Right lobe of liver (tissue), 6 donors: ENCODE results near the gene PRC1. TPM values are rescaled to one million over a fixed set of nuclear protein-coding genes. Genes with fewer than 3 reads are reported as not detected.

Experiments used
- ATAC-seq, 4 donors: fragments of 200-7000 bp; cut with Tn5 transposase; one replicate each; pipeline ENCODE4 v1.9.1; 2020; ENCODE audit warnings: mild to moderate bottlenecking in 4 of 4, moderate library complexity in 4 of 4
- DNase-seq, 3 donors: peaks; one replicate each; pipeline ENCODE4 v3.0.0-alpha.2; 2020
- H3K27ac ChIP-seq, 3 donors: fragments of 200-600 bp; one replicate each; pipeline ENCODE4 v1.8.0; 2022
- H3K27me3 ChIP-seq, 2 donors: fragments of 200-600 bp; one replicate each; pipeline ENCODE4 v1.8.0; 2022
- H3K36me3 ChIP-seq, 4 donors: fragments of 200-600 bp; sonication (generic) in 1 of 4; one replicate each; pipeline versions ENCODE4 v1.5.1 to v1.8.0; 2017 to 2022; ENCODE audit warnings: control low read depth in 1 of 4
- H3K4me1 ChIP-seq, 4 donors: fragments of 200-600 bp; sonication (generic) in 1 of 4; one replicate each; pipeline versions ENCODE4 v1.5.1 to v1.8.0; 2017 to 2022; ENCODE audit warnings: control low read depth in 1 of 4
- H3K4me3 ChIP-seq, 3 donors: fragments of 200-600 bp; one replicate each; pipeline ENCODE4 v1.8.0; 2022
- H3K9me3 ChIP-seq, 4 donors: fragments of 200-600 bp; sonication (generic) in 1 of 4; one replicate each; pipeline versions ENCODE4 v1.5.1 to v1.8.0; 2017 to 2022; ENCODE audit warnings: control low read depth in 1 of 4
- POLR2A ChIP-seq: fragments of 450-650 bp; IDR thresholded peaks from one replicate; pipeline ENCODE4 v1.6.1; 2017; ENCODE audit warnings: antibody characterized with exemption, mild to moderate bottlenecking
- WGBS: methylation state at CpG from one replicate; pipeline ENCODE4 v1.1.6; 2018; ENCODE audit warnings: low coverage, low lambda C conversion rate; ENCODE audit not compliant: insufficient coverage; ENCODE audit errors: missing lambda C conversion rate; 5-methylcytosine and 5-hydroxymethylcytosine counted together
- intact Hi-C, 2 donors: fragments of 100-400 bp; cut with DNase I; formaldehyde crosslinking; loops; one replicate each; pipeline versions ENCODE4 v1.11.2 to v1.14.1; 2022
- small RNA-seq, 2 experiments: library from RNA; depleted of rRNA; stranded (forward); fragments of <200 nt; gene quantifications; one replicate each; pipeline ENCODE3, GENCODE V24; 2016
- total RNA-seq, 6 experiments: library from RNA; depleted of rRNA in 2 of 6; stranded (reverse); fragments of >200 nt in 2 of 6; fragmentation: NEBNext Ultra II Directional in 3 of 6; extraction: Animal tissue kit (Norgen Biotek cat#: 25700) in 3 of 6; gene quantifications; one replicate each; pipeline versions ENCODE4 v1.1.0 to v1.2.4, GENCODE V29; 2016 to 2023
- TF ChIP-seq, protein P1 (sequence below), 4 donors: fragments of 200-600 bp in 3 of 4; fragments of 450-650 bp in 1 of 4; IDR thresholded peaks; one replicate each; pipeline versions ENCODE4 v1.5.1 to v1.8.0; 2016 to 2022; ENCODE audit warnings: antibody characterized with exemption in 4 of 4, mild to moderate bottlenecking in 2 of 4
- donor health status: DM: no; HTN: yes; CAD: no.
- donor health status: DM: no; HTN: no; CAD: no.
- donor health status: DM: no; HTN: no; CAD: no.
- donor health status: DM: no; HTN: yes; CAD: no.
- donor health status: DM: no; HTN: yes; CAD: no.

The PRC1 gene
- total RNA-seq, 6 experiments from 2014 or later = 1.2 to 8.8 (median 4.3) TPM

DNA sequence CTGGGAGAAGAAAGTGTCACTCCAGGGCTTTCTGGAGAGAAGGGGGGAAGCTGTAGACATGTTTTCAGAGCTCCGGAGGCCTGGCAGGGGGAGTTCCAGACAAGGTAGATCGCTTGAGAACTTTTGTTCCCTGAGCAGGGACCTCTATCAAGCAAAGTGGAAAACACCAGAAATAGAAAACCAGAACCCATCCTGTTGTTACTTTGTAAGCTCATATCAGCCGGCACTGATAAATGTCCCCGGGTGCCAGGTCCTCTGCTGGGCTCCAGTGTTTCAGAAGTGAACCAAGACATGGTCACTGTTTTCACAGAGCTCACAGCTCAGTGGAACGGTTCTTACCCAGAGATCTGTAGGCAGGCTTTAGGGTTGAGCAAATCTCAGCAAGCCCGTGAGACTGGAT lies 75.5 kb downstream of the PRC1 start:
- DNase-seq (no peak), ATAC-seq (no peak)
- WGBS = 88% methylated on average over 3 of the region's 6 CpGs
- peaks cover 0 to 18% (median 0%) of the 10 kb centered on the region in 4 donors for H3K4me1 ChIP-seq
- no peaks in the 10 kb centered on the region for H3K27me3 ChIP-seq
- H3K4me3 ChIP-seq = no peak overlapping the region
- intact Hi-C loops = loop anchor here in 1 of 2 donors (10.0 kb wide), 1 partner anchor 274 kb away; no protein-coding TSS in a partner anchor
- TF ChIP-seq, protein P1, sequence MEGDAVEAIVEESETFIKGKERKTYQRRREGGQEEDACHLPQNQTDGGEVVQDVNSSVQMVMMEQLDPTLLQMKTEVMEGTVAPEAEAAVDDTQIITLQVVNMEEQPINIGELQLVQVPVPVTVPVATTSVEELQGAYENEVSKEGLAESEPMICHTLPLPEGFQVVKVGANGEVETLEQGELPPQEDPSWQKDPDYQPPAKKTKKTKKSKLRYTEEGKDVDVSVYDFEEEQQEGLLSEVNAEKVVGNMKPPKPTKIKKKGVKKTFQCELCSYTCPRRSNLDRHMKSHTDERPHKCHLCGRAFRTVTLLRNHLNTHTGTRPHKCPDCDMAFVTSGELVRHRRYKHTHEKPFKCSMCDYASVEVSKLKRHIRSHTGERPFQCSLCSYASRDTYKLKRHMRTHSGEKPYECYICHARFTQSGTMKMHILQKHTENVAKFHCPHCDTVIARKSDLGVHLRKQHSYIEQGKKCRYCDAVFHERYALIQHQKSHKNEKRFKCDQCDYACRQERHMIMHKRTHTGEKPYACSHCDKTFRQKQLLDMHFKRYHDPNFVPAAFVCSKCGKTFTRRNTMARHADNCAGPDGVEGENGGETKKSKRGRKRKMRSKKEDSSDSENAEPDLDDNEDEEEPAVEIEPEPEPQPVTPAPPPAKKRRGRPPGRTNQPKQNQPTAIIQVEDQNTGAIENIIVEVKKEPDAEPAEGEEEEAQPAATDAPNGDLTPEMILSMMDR (IDR thresholded peaks at IDR 0.05) = no peak
- no peak for TF ChIP-seq POLR2A
- no peaks in the 10 kb centered on the region for H3K9me3 ChIP-seq
- peaks cover 8 to 60% (median 35%) of the 10 kb centered on the region in 4 donors for H3K36me3 ChIP-seq
- H3K27ac ChIP-seq = no peak overlapping the region

DNA sequence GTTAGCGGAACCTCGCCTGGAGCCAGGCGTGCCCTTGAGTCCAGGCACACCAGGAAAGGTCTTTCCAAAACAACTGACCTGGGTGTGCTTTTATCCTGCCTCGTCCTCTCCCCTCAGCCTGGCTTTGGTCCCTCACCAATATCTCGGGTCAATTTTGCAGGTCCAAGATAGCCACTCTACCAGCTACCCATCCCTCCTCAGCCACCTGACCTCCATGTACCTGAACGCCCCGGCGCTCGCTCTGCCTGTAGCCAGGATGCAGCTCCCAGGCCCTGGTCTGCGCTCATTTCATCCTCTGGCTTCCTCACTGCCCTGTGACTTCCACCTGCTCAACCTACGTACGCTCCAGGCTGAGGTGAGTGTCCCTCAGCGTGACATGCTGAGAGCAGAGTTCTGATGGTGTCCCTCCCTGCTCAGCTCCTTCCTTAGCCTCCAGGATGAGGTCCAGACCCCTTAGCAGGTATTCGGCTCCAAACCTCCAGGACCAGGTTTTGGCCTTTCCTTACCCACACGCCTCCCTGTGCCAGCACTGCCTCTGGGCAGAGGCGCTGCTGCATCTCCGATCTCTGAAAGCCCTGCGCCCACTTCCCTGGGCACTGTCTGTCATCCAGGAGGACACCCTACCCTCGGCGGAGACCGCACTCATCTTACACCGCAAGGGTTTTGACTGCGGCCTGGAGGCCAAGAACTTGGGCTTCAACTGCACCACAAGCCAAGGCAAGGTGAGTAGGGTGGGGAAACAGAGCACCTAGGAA lies 76.1 kb downstream of the PRC1 start:
- Histone ChIP-seq H3K9me3 (no peaks in the 10 kb centered on the region), H3K27me3 (no peaks in the 10 kb centered on the region), H3K27ac (no peak overlapping the region), H3K36me3 (peaks cover 8 to 66% (median 40%) of the 10 kb centered on the region in 4 donors), H3K4me1 (peaks cover 0 to 18% (median 0%) of the 10 kb centered on the region in 4 donors), H3K4me3 (no peak overlapping the region)
- DNase-seq (peak in 1 of 3 donors; percentile 37), ATAC-seq (no peak)
- TF ChIP-seq, protein P1 (IDR thresholded peaks at IDR 0.05) = no peak
- TF ChIP-seq POLR2A = no peak
- intact Hi-C loops = loop anchor here in 1 of 2 donors (10.0 kb wide), 1 partner anchor 273 kb away; no protein-coding TSS in a partner anchor
- 93% methylated on average over 18 of the region's 23 CpGs for WGBS

DNA sequence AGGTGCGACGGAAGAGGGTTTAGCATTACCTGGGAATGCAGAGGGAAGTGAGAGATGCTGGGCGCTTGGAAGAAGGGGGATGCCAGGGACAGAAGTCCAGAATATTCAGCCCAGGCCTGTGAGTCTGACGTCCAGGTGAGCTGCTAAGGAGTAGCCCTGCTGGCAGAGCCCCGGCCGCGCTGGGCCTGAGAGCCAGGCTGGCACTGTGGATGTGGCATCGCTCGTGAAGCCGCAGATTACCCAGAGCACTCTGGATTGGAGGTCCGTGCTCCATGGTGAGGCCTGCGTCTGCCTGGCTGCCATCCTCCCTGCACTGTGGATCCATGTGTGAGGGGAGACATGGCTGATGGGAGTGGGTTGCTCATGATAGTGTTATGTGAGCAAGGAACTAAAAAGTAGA lies 76.8 kb downstream of the PRC1 start:
- peaks cover 8 to 72% (median 46%) of the 10 kb centered on the region in 4 donors for H3K36me3 ChIP-seq
- H3K27me3 ChIP-seq = no peaks in the 10 kb centered on the region
- no peaks in the 10 kb centered on the region for H3K9me3 ChIP-seq
- H3K4me3 ChIP-seq = no peak overlapping the region
- ATAC-seq (no peak), DNase-seq (peak in 1 of 3 donors; percentile 50)
- WGBS = 90% methylated on average over 12 of the region's 12 CpGs
- intact Hi-C loops = loop anchor here in 1 of 2 donors (10.0 kb wide), 1 partner anchor 273 kb away; no protein-coding TSS in a partner anchor
- H3K4me1 ChIP-seq = peaks cover 0 to 18% (median 0%) of the 10 kb centered on the region in 4 donors
- TF ChIP-seq, protein P1 (IDR thresholded peaks at IDR 0.05) = no peak
- no peak for TF ChIP-seq POLR2A
- H3K27ac ChIP-seq = no peak overlapping the region

DNA sequence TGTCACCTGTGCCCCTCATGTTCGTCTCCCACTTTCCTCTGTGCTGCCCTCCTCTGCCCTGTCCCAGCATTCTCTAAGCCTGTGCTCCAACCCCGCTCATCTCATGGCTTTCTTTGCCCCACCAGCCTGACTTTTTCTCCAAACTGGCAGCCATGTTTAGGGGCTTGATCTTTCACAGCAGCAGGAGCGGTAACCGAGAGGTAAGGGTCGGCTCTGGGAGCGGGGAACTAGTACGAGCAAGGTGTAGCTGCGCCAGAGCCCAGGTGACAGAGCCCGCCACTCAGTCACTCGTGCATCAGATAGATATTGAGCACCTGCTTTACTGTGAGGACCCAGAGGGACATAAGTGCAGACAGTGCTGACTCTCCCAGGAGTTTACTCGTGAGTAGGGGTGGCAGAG lies 77.9 kb downstream of the PRC1 start:
- H3K27ac ChIP-seq = peak overlapping the region in 2 of 3 donors; percentile 16 to 73
- no peak for ATAC-seq
- WGBS = 80% methylated on average over 9 of the region's 11 CpGs
- H3K36me3 ChIP-seq = peaks cover 8 to 83% (median 54%) of the 10 kb centered on the region in 4 donors
- H3K4me1 ChIP-seq = peaks cover 0 to 18% (median 0%) of the 10 kb centered on the region in 4 donors
- intact Hi-C loops = loop anchor here in 1 of 2 donors (10.0 kb wide), 1 partner anchor 272 kb away; no protein-coding TSS in a partner anchor
- H3K4me3 ChIP-seq = no peak overlapping the region
- peak in 2 of 3 donors; percentile 43 to 55 for DNase-seq
- TF ChIP-seq, protein P1 (IDR thresholded peaks at IDR 0.05) = no peak
- no peak for TF ChIP-seq POLR2A
- no peaks in the 10 kb centered on the region for H3K9me3 ChIP-seq
- no peaks in the 10 kb centered on the region for H3K27me3 ChIP-seq

Small RNAs within 50 kb of the gene (small RNA-seq; reads per million reads assigned to genes)
- gene RF00019 = 0 reads per million in 2 experiments

Other genes with a start within 250 kb of the PRC1 start
- gene FURIN, start 125.9 kb downstream of the PRC1 start, total RNA-seq = 100 to 1,000 TPM; 122 to 232 (median 189) TPM
- gene FES, start 110.0 kb downstream of the PRC1 start, total RNA-seq = 10 to 100 TPM; 11.5 to 36.5 (median 18.5) TPM
- 10 to 100 TPM; 41.4 to 91.6 (median 59.8) TPM for gene MAN2A2, start 91.2 kb downstream of the PRC1 start, total RNA-seq
- 10 to 100 TPM in 4 of 6 experiments, 1 to 10 TPM in 2; 8.8 to 17.6 (median 11.5) TPM for gene HDDC3, start 62.0 kb downstream of the PRC1 start, total RNA-seq
- gene UNC45A, start 59.2 kb downstream of the PRC1 start, total RNA-seq = 10 to 100 TPM; 13.3 to 33.0 (median 25.4) TPM
- 1 to 10 TPM; 4.8 to 7.9 (median 6.6) TPM for gene RCCD1, start 39.7 kb downstream of the PRC1 start, total RNA-seq
- gene VPS33B, start 28.1 kb upstream of the PRC1 start, total RNA-seq = 1 to 10 TPM; 4.2 to 7.3 (median 6.5) TPM
- under 1 TPM in 5 of 6 experiments, not detected in 1; 0.06 to 0.81 (median 0.18) TPM for gene SV2B, start 105.7 kb upstream of the PRC1 start, total RNA-seq